PFSK-1 (cell line): ENCODE data around the gene DKC1.

Experiments
- FOXP2 ChIP-seq: optimal IDR thresholded peaks from 2 replicates; pipeline ENCODE3; 2011; ENCODE audit warnings: borderline replicate concordance, control low read depth, inconsistent platforms; ENCODE audit not compliant: insufficient read depth; ENCODE audit errors: extremely low read length, extremely low read depth
- POLR2AphosphoS5 ChIP-seq: IDR thresholded peaks from 2 replicates; pipeline ENCODE4 v1.6.1; 2012; ENCODE audit warnings: low read depth, mild to moderate bottlenecking, control low read depth, low read length, moderate library complexity
- REST ChIP-seq, 2 experiments: IDR thresholded peaks; 2 replicates each; pipeline versions ENCODE4 v1.6.1 to v1.8.0; 2011 to 2012; ENCODE audit warnings: low read depth in 2 of 2, low read length in 2 of 2, control low read depth in 1 of 2, inconsistent platforms in 1 of 2, mild to moderate bottlenecking in 1 of 2, moderate library complexity in 1 of 2; ENCODE audit not compliant: insufficient read depth in 1 of 2
- SIN3A ChIP-seq: IDR thresholded peaks from 2 replicates; pipeline ENCODE4 v1.6.1; 2012; ENCODE audit warnings: mild to moderate bottlenecking, low read length, moderate library complexity, borderline replicate concordance; ENCODE audit not compliant: insufficient read depth
- TAF1 ChIP-seq: IDR thresholded peaks from 2 replicates; pipeline ENCODE4 v1.6.1; 2012; ENCODE audit warnings: low read length, control low read depth, borderline replicate concordance; ENCODE audit not compliant: insufficient read depth

DKC1 gene

GRCh38 chrX:154751669-154752271, 10.9 kb upstream of the DKC1 start:
- TF ChIP-seq FOXP2 = no peak
- TF ChIP-seq POLR2AphosphoS5 = no peak
- TF ChIP-seq REST (IDR thresholded peaks at IDR 0.05; ENCODE audit: insufficient read depth in 1 of 2, low read depth in 2 of 2, low read length in 2 of 2) = no peak
- no peak for TF ChIP-seq TAF1
- no peak for TF ChIP-seq SIN3A

GRCh38 chrX:154758696-154759095, 4.0 kb upstream of the DKC1 start:
- TF ChIP-seq TAF1 (no peak), REST (IDR thresholded peaks at IDR 0.05; ENCODE audit: insufficient read depth in 1 of 2, low read depth in 2 of 2, low read length in 2 of 2) (no peak), SIN3A (no peak), FOXP2 (no peak), POLR2AphosphoS5 (no peak)

- TF ChIP-seq POLR2AphosphoS5 (0 out of 2 replicates have a peak, but pooled peaks have one; percentile 44), SIN3A (no peak)
These were observed 607 bp upstream of the DKC1 start for GRCh38 chrX:154761977-154762536.

- TF ChIP-seq TAF1 (no peak), REST (IDR thresholded peaks at IDR 0.05; ENCODE audit: insufficient read depth in 1 of 2, low read depth in 2 of 2, low read length in 2 of 2) (no peak), SIN3A (no peak), FOXP2 (no peak)
These were observed 12.0 kb downstream of the DKC1 start for GRCh38 chrX:154774622-154775021.

GRCh38 chrX:154775419-154776349, 13.0 kb downstream of the DKC1 start:
- no peak for TF ChIP-seq TAF1

GRCh38 chrX:154776753-154777152, 14.1 kb downstream of the DKC1 start:
- no peak for TF ChIP-seq SIN3A
- no peak for TF ChIP-seq FOXP2
- TF ChIP-seq POLR2AphosphoS5 = no peak
- no peak for TF ChIP-seq TAF1
- no peak for TF ChIP-seq REST (IDR thresholded peaks at IDR 0.05; ENCODE audit: insufficient read depth in 1 of 2, low read depth in 2 of 2, low read length in 2 of 2)
